RWPE1 (cell line): ENCODE data around the gene NINJ2.

Experiments used
- CTCF ChIA-PET: fragments of 350-600 bp; sonication (Branson Sonifier 250); formaldehyde crosslinking; extraction: SDS; loops from one replicate; lab custom pipeline; 2021; lab: Yijun Ruan, JAX
- POLR2A ChIA-PET: fragments of 400-600 bp; formaldehyde crosslinking; extraction: SDS; loops from one replicate; lab custom pipeline; 2020; ENCODE audit warnings: antibody characterized with exemption; ENCODE audit not compliant: low non-redundant PET; lab: Yijun Ruan, JAX
- DNase-seq: peaks from one replicate; pipeline ENCODE4 v3.0.0; 2012; ENCODE audit warnings: low spot score
- H3K27ac ChIP-seq: fragments of 450-650 bp; 2 replicates; pipeline ENCODE4 v1.5.1; 2017
- CTCF ChIP-seq: fragments of 450-650 bp; conservative IDR thresholded peaks from 2 replicates; pipeline ENCODE4 v1.5.1; 2017; ENCODE audit warnings: low read depth, mild to moderate bottlenecking

Gene NINJ2

GRCh38 chr12:627863-628741 is 35.1 kb downstream of the NINJ2 start:
- DNase-seq = no peak
- no peak overlapping the region for H3K27ac ChIP-seq
- ChIA-PET CTCF (interaction anchor here (0.7 kb wide), 1 partner anchor 30 kb away, joined by 6 read pairs; no protein-coding TSS in a partner anchor), POLR2A (no interaction called here)
- TF ChIP-seq CTCF = no peak

- ChIA-PET POLR2A (no interaction called here), CTCF (interaction anchor here (0.6 kb wide), 1 partner anchor 185 kb away, joined by 4 read pairs; no protein-coding TSS in a partner anchor)
- no peak overlapping the region for H3K27ac ChIP-seq
- DNase-seq = no peak
- no peak for TF ChIP-seq CTCF
Measured at GRCh38 chr12:627285-627684, 36.0 kb downstream of the NINJ2 start.

- no peak overlapping the region for H3K27ac ChIP-seq
- CTCF ChIA-PET = no interaction called here
- POLR2A ChIA-PET = no interaction called here
- DNase-seq = no peak
- no peak for TF ChIP-seq CTCF
Measured at GRCh38 chr12:625998-626397, 37.2 kb downstream of the NINJ2 start.

- POLR2A ChIA-PET = no interaction called here
- CTCF ChIA-PET = no interaction called here
- DNase-seq = no peak
- no peak for TF ChIP-seq CTCF
- H3K27ac ChIP-seq = no peak overlapping the region
Measured at GRCh38 chr12:623865-624372, 39.3 kb downstream of the NINJ2 start.

- no peak for TF ChIP-seq CTCF
- ChIA-PET POLR2A (no interaction called here), CTCF (interaction anchor here (0.7 to 1.1 kb wide), 2 partner anchors 81 to 130 kb away, joined by 3 to 4 read pairs; no protein-coding TSS in a partner anchor)
- H3K27ac ChIP-seq = no peak overlapping the region
- DNase-seq = no peak
Measured at GRCh38 chr12:623172-623864, 39.9 kb downstream of the NINJ2 start.

- ChIA-PET POLR2A (no interaction called here), CTCF (interaction anchor here (0.7 to 1.1 kb wide), 2 partner anchors 80 to 131 kb away, joined by 3 to 4 read pairs; no protein-coding TSS in a partner anchor)
- no peak for DNase-seq
- TF ChIP-seq CTCF = no peak
- no peak overlapping the region for H3K27ac ChIP-seq
Measured at GRCh38 chr12:622416-622815, 40.8 kb downstream of the NINJ2 start.
